AG04450 (cell line): ENCODE results near the gene CPXM2. TPM values are rescaled to one million over a fixed set of nuclear protein-coding genes. Genes with fewer than 3 reads are reported as not detected.

ENCODE experiments used
- CTCF ChIA-PET: fragments of 300-600, 350-600 bp; formaldehyde crosslinking; extraction: SDS; loops from one replicate; lab custom pipeline; 2022; ENCODE audit warnings: antibody characterized with exemption, inconsistent platforms; lab: Charles Lee
- POLR2A ChIA-PET: fragments of 350-600 bp; formaldehyde crosslinking; extraction: SDS; loops from one replicate; lab custom pipeline; 2021; ENCODE audit warnings: antibody characterized with exemption, inconsistent platforms; lab: Yijun Ruan, JAX
- DNase-seq: peaks from one replicate; pipeline ENCODE4 v3.0.0-alpha.2; 2011; ENCODE audit warnings: low read depth, low spot score
- H3K27ac ChIP-seq: one replicate; pipeline ENCODE4 v1.5.1; 2012; ENCODE audit warnings: low read depth, low read length, control low read depth
- H3K27me3 ChIP-seq: one replicate; pipeline ENCODE4 v1.6.0; 2012; ENCODE audit warnings: low read length; ENCODE audit not compliant: control insufficient read depth, insufficient read depth
- H3K4me3 ChIP-seq: 2 replicates; pipeline ENCODE4 v1.5.1; 2011; ENCODE audit warnings: mild to moderate bottlenecking, low read depth, low read length, control low read depth
- H3K9me3 ChIP-seq: 2 replicates; pipeline ENCODE4 v1.5.1; 2012; ENCODE audit warnings: low read length; ENCODE audit not compliant: control insufficient read depth, insufficient read depth
- CTCF ChIP-seq: IDR thresholded peaks from 2 replicates; pipeline ENCODE4 v1.5.1; 2011; ENCODE audit warnings: low read depth, low read length, control low read depth, inconsistent platforms
- polyA plus RNA-seq: library from polyadenylated mRNA; depleted of rRNA; stranded (reverse); fragments of >200 nt; gene quantifications from 2 replicates; pipeline ENCODE4 v1.2.3, GENCODE V29; 2011

Gene CPXM2
- polyA plus RNA-seq, 1 experiment, result not detected

DNA sequence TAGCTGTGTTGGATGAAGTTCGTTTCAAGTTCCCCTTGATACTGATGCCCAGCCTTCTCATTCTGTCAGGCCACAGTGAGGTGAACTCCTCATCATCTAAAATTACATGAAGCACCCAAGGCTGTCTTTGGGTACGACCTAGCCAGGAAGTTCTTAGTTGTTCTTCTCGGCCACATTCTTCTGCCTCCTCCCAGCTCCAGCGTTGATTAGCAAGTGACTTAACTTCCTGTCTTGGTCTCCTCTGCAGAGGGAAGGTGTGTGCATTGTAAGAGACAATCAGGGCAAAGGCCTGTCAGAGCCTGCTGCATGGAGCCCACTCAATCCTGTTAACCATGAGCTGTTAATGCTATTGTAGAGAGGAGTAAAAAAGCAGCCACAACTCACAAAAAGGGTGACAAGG, 43.2 kb upstream of the CPXM2 start:
- no peak for TF ChIP-seq CTCF
- Histone ChIP-seq H3K4me3 (no peak overlapping the region), H3K27ac (no peak overlapping the region), H3K9me3 (peaks cover 48% of the 10 kb centered on the region), H3K27me3 (no peaks in the 10 kb centered on the region)
- ChIA-PET CTCF (no interaction called here), POLR2A (no interaction called here)
- no peak for DNase-seq

DNA sequence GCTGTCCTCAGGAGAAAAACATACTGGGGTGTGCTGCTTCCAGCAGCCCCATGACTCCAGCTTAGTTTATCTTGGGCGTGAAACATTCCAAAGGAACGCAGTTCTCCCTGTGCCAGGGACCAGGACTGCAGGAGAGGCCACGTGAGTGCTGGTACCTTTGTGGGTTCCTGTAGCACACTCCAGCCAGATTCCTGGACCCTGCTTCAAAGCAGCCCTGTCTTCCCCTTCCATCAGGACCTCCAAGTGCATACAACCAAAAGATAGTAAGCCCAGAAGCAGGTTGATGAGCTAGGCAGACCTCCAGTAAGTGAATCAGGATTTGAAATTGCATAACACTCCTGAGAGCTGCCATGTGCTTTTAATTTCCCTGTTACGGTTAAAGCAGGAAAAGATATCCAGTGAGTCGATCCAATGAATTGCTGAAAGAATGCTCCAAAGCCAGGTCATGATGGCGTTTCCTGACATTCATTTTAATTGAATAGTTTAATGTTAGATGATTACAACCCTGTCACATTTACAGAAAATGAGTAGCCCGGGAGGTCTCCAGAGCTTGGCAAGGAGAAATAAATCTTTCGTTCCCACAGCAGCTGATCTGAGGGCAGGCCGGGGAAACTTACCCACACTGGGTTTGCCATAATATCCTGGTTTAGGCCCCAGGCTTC, 38.9 kb upstream of the CPXM2 start:
- ChIA-PET POLR2A (no interaction called here), CTCF (no interaction called here)
- Histone ChIP-seq H3K27ac (no peak overlapping the region), H3K9me3 (peaks cover 49% of the 10 kb centered on the region), H3K4me3 (no peak overlapping the region), H3K27me3 (no peaks in the 10 kb centered on the region)
- no peak for DNase-seq
- TF ChIP-seq CTCF, result no peak

DNA sequence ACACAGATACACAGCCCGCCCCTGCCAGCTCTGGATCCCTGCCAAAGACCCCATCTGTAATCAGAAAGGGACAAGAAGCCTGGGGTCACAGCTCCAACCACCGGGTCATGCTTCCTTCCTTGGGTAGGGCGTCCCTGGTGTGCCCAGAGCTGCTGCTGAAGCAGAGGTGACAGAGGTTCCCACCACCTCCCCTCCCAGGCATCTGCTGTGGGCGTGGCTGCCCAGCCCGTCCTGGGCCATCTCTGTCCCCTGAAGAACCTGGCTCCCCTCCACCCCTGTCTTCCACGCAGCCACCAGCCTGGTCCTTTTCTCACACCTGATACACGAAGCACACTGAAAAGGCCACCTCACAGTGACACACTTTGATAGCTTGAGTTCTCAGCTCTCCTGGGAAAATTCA, 38.2 kb upstream of the CPXM2 start:
- no peak overlapping the region for H3K4me3 ChIP-seq
- H3K27ac ChIP-seq, result no peak overlapping the region
- ChIA-PET POLR2A (no interaction called here), CTCF (no interaction called here)
- H3K9me3 ChIP-seq, result peaks cover 42% of the 10 kb centered on the region
- H3K27me3 ChIP-seq, result no peaks in the 10 kb centered on the region
- TF ChIP-seq CTCF, result no peak
- no peak for DNase-seq

DNA sequence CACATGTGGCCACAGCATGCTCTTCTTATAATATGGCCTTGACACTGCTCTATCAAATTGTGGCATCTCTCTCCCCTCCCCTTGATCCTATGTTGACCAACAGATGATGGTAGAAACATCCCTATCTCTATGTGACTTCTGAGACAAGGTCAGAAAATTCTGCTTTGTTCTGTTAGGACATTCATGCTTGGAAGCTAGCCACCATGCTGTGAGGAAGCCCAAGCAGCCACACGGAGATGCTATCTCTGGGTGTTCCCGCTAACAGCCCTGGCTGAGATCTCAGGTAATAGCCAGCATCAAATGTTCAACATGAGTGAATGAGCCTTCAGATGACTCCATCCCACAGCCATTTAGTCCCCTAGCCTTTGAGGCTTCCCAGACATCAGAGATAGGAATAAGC, 36.8 kb upstream of the CPXM2 start:
- no peaks in the 10 kb centered on the region for H3K27me3 ChIP-seq
- ChIA-PET CTCF (no interaction called here), POLR2A (no interaction called here)
- TF ChIP-seq CTCF, result no peak
- no peak overlapping the region for H3K27ac ChIP-seq
- peaks cover 41% of the 10 kb centered on the region for H3K9me3 ChIP-seq
- H3K4me3 ChIP-seq, result no peak overlapping the region
- DNase-seq, result no peak

- Histone ChIP-seq H3K4me3 (no peak overlapping the region), H3K9me3 (peaks cover 40% of the 10 kb centered on the region), H3K27me3 (no peaks in the 10 kb centered on the region), H3K27ac (no peak overlapping the region)
- no peak for TF ChIP-seq CTCF
- ChIA-PET CTCF (no interaction called here), POLR2A (no interaction called here)
- no peak for DNase-seq
These were observed 35.0 kb upstream of the CPXM2 start for GRCh38 chr10:123926401-123927264.
